Progenitor cell of endocrine pancreas (in vitro differentiated cells): ENCODE data around the gene ZNF780B. TPM values are rescaled to one million over a fixed set of nuclear protein-coding genes. Genes with fewer than 3 reads are reported as not detected.

Source experiments
- DNase-seq: peaks from one replicate; pipeline ENCODE4 v3.0.0; 2021; ENCODE audit warnings: low spot score; ENCODE audit not compliant: unreplicated experiment
- H3K27ac Mint-ChIP-seq: 2 replicates; pipeline ENCODE4 v1.8.0; 2021; ENCODE audit warnings: mild to moderate bottlenecking, moderate library complexity, mixed read lengths
- H3K27me3 Mint-ChIP-seq: 2 replicates; pipeline ENCODE4 v1.8.0; 2021; ENCODE audit warnings: mixed read lengths
- H3K36me3 Mint-ChIP-seq: 2 replicates; pipeline ENCODE4 v1.8.0; 2022; ENCODE audit warnings: mixed read lengths; ENCODE audit not compliant: insufficient read depth
- H3K4me1 Mint-ChIP-seq: 2 replicates; pipeline ENCODE4 v1.8.0; 2021; ENCODE audit warnings: low read depth, mixed read lengths
- H3K4me3 Mint-ChIP-seq: 2 replicates; pipeline ENCODE4 v1.8.0; 2021; ENCODE audit warnings: low read depth, mild to moderate bottlenecking, moderate library complexity, mixed read lengths
- H3K9me3 Mint-ChIP-seq: 2 replicates; pipeline ENCODE4 v1.8.0; 2021; ENCODE audit warnings: low read depth, mixed read lengths
- CTCF ChIP-seq: fragments of 200-600 bp; sonication (generic); IDR thresholded peaks from one replicate; pipeline ENCODE4 v1.5.0; 2021; ENCODE audit warnings: antibody characterized with exemption, mild to moderate bottlenecking; ENCODE audit not compliant: unreplicated experiment
- total RNA-seq: library from RNA; stranded (reverse); gene quantifications from 2 replicates; pipeline ENCODE4 v1.2.1, GENCODE V29; 2021

Gene ZNF780B
- total RNA-seq, 1 donor from 2014 or later = 45.9 TPM

GRCh38 chr19:40013991-40014390, 42.0 kb downstream of the ZNF780B start:
- H3K9me3 Mint-ChIP-seq = peaks cover 47% of the 10 kb centered on the region
- peaks cover 53% of the 10 kb centered on the region for H3K36me3 Mint-ChIP-seq
- no peak overlapping the region for H3K27ac Mint-ChIP-seq

GRCh38 chr19:40009674-40010073, 46.4 kb downstream of the ZNF780B start:
- peaks cover 48% of the 10 kb centered on the region for H3K36me3 Mint-ChIP-seq
- TF ChIP-seq CTCF = no peak
- no peak for DNase-seq
- no peaks in the 10 kb centered on the region for H3K4me1 Mint-ChIP-seq
- no peak overlapping the region for H3K4me3 Mint-ChIP-seq
- no peaks in the 10 kb centered on the region for H3K27me3 Mint-ChIP-seq
- H3K27ac Mint-ChIP-seq = no peak overlapping the region
- H3K9me3 Mint-ChIP-seq = peaks cover 29% of the 10 kb centered on the region

More at GRCh38 chr19:40013991-40014390, 42.0 kb downstream of the ZNF780B start:
- Mint-ChIP-seq H3K27me3 (no peaks in the 10 kb centered on the region), H3K4me3 (no peak overlapping the region), H3K4me1 (no peaks in the 10 kb centered on the region)
- no peak for DNase-seq
- no peak for TF ChIP-seq CTCF

GRCh38 chr19:40006273-40006691, 49.7 kb downstream of the ZNF780B start:
- H3K4me1 Mint-ChIP-seq = no peaks in the 10 kb centered on the region
- peaks cover 8% of the 10 kb centered on the region for H3K9me3 Mint-ChIP-seq
- no peak overlapping the region for H3K4me3 Mint-ChIP-seq
- DNase-seq = no peak
- TF ChIP-seq CTCF = no peak
- no peak overlapping the region for H3K27ac Mint-ChIP-seq
- H3K36me3 Mint-ChIP-seq = peaks cover 19% of the 10 kb centered on the region
- no peaks in the 10 kb centered on the region for H3K27me3 Mint-ChIP-seq

GRCh38 chr19:40005691-40006272, 50.2 kb downstream of the ZNF780B start:
- H3K9me3 Mint-ChIP-seq = peaks cover 8% of the 10 kb centered on the region
- H3K4me1 Mint-ChIP-seq = no peaks in the 10 kb centered on the region
- H3K4me3 Mint-ChIP-seq = no peak overlapping the region
- no peak overlapping the region for H3K27ac Mint-ChIP-seq
- H3K36me3 Mint-ChIP-seq = peaks cover 18% of the 10 kb centered on the region
- no peak for DNase-seq
- TF ChIP-seq CTCF = no peak
- H3K27me3 Mint-ChIP-seq = no peaks in the 10 kb centered on the region

GRCh38 chr19:39998501-39998900, 57.5 kb downstream of the ZNF780B start:
- Mint-ChIP-seq H3K36me3 (peaks cover 5% of the 10 kb centered on the region), H3K9me3 (no peaks in the 10 kb centered on the region), H3K4me1 (peaks cover 17% of the 10 kb centered on the region), H3K27me3 (no peaks in the 10 kb centered on the region), H3K27ac (no peak overlapping the region), H3K4me3 (peak overlapping the region; percentile 90)
- DNase-seq = no peak
- no peak for TF ChIP-seq CTCF
